ENCODE results near the gene RASSF1.

- TF ChIP-seq BHLHE40 (IDR thresholded peaks at IDR 0.05; ENCODE audit: borderline replicate concordance), result no peak
- no peak for TF ChIP-seq NFRKB (IDR thresholded peaks at IDR 0.05)
- no peak for TF ChIP-seq SUZ12 (IDR thresholded peaks at IDR 0.05)
- TF ChIP-seq SP1 (IDR thresholded peaks at IDR 0.05), result no peak
- TF ChIP-seq FOXM1 (IDR thresholded peaks at IDR 0.05; ENCODE audit: borderline replicate concordance), result no peak
- no peak for TF ChIP-seq FOXA1 (IDR thresholded peaks at IDR 0.05)
Measured at GRCh38 chr3:50388720-50389413, 48.2 kb upstream of the RASSF1 start.

Measured in HEK293T (cell line).